Retinal pigment epithelial cell (primary cell): Measurements from ENCODE around the gene TMEM63A.

ENCODE experiments used
- DNase-seq: peaks from one replicate; pipeline ENCODE4 v3.0.0-alpha.2; 2010; ENCODE audit warnings: low read depth
- H3K4me3 ChIP-seq: 2 replicates; pipeline ENCODE4 v1.5.1; 2011; ENCODE audit warnings: mild to moderate bottlenecking, low read length, control low read depth, moderate library complexity
- TF ChIP-seq, protein P1 (sequence below): conservative IDR thresholded peaks from 2 replicates; pipeline ENCODE4 v1.5.1; 2011; ENCODE audit warnings: low read depth, low read length, control low read depth, inconsistent platforms

TMEM63A gene

GRCh38 chr1:225878282-225878681, 3.9 kb downstream of the TMEM63A start:
- TF ChIP-seq, protein P1, sequence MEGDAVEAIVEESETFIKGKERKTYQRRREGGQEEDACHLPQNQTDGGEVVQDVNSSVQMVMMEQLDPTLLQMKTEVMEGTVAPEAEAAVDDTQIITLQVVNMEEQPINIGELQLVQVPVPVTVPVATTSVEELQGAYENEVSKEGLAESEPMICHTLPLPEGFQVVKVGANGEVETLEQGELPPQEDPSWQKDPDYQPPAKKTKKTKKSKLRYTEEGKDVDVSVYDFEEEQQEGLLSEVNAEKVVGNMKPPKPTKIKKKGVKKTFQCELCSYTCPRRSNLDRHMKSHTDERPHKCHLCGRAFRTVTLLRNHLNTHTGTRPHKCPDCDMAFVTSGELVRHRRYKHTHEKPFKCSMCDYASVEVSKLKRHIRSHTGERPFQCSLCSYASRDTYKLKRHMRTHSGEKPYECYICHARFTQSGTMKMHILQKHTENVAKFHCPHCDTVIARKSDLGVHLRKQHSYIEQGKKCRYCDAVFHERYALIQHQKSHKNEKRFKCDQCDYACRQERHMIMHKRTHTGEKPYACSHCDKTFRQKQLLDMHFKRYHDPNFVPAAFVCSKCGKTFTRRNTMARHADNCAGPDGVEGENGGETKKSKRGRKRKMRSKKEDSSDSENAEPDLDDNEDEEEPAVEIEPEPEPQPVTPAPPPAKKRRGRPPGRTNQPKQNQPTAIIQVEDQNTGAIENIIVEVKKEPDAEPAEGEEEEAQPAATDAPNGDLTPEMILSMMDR = no peak
- no peak for DNase-seq
- no peak overlapping the region for H3K4me3 ChIP-seq

- H3K4me3 ChIP-seq = no peak overlapping the region
- TF ChIP-seq, protein P1 = peak; percentile 72
- DNase-seq = no peak
These were observed 4.6 kb downstream of the TMEM63A start for GRCh38 chr1:225877580-225877979.

DNA sequence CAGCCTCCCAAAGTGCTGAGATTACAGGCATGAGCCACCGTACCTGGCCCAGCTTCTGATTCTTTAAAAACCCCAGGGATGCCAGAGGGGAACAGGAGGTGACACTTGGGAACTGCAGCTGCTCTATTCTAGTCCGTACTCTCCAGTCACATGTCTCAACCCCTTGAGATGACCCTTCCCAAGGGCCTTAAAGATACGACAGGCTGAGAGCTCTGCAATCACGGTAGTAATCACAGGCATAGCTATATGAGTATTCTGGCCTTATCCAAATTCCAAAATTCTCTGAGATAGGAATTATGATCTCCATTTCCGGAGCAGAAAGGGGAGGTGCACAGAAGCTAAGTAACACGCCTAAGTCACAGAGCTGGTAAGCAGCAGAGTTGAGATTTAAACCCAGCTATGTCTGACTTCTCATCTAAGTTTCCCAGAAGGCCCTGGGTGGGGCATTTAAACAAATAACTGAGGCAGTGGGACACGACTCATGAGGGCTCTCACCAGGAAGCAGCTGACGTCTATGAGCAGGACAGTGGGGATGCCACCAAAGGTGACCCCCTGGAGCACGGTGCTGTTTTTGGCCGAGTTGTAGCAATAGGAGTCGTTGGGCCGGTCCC, 5.2 kb downstream of the TMEM63A start:
- TF ChIP-seq, protein P1 = no peak
- no peak for DNase-seq
- H3K4me3 ChIP-seq = no peak overlapping the region

DNA sequence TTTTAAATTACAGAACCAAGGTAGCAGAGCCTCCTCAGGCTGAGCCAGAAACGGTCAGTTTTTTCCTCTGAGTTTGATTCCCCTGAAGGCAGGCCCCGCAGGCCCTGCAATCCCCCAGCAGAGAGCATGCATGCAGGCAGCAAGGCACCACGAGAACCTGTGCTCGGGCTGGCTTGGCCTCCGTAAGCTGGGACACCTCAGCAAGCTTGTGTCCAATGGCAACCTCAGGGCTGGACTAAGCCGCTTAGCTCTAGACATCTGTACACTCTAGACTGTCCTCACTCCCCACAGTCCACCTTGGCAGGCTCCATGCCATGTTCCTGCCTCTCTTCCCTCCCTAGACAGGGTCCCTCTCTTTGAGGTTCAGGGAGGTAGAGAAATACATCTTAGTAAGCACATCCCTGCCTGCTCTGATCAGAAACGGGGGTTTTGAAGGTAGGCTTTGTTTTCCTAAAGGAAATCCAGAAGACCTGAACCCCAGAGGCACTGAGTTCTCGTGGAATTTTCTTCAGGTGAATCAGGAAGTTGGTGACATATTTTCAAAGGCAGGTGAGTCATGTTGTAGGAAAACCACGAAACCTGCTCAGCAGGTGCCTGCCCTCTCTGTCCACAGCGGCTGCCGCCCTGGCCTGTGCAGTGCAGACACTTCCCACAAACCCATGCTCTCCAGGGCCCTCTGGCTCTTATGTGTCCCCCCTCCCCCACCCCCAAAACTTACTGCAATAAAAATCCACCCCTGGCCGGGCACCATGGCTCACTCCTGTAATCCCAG, 7.0 kb downstream of the TMEM63A start:
- DNase-seq = no peak

GRCh38 chr1:225874431-225874830, 7.7 kb downstream of the TMEM63A start:
- TF ChIP-seq, protein P1 = no peak
- no peak for DNase-seq

More for the DNA sequence above, 7.0 kb downstream of the TMEM63A start:
- TF ChIP-seq, protein P1 = no peak
- H3K4me3 ChIP-seq = no peak overlapping the region

DNA sequence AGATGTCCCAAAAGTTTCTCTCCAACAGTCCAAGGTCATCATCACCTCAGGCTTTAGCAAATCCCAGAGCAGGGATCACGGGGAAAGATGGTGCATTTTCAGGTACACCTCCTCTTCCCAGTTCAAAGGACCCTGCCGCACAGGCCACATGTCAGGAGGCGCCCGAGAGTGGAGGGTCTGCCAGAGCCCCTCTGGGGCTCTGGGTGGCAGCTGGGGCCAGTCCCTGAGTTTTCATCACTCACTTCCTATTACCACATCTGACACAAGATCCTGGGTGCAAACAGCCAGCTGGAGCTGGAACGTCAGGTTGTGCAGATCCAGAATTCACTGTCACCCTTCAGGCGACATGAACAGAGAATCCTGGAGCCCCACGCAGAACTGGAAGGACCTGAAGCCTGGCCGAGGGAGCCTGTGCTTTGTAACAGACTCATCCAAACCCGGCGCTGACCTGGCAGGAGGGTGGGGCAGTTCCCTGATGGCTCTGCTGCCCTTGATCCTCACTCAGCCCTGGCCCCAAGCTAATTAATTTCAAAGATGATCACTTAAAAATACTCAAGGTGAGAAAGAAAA, 8.8 kb downstream of the TMEM63A start:
- DNase-seq = no peak
- no peak overlapping the region for H3K4me3 ChIP-seq
- TF ChIP-seq, protein P1 = no peak

More at GRCh38 chr1:225874431-225874830, 7.7 kb downstream of the TMEM63A start:
- H3K4me3 ChIP-seq = no peak overlapping the region
